ENCODE results near the gene BRSK1.
A peak's percentile ranks its signal among the peaks of the same experiment; 100 is the strongest.

Gene BRSK1

GRCh38 chr19:55250262-55251036 is 33.3 kb upstream of the BRSK1 start:
- Mint-ChIP-seq H3K9me3 (no peaks in the 10 kb centered on the region), H3K36me3 (peaks cover 80% of the 10 kb centered on the region), H3K27ac (peak overlapping the region; percentile 99), H3K4me1 (peaks cover 62% of the 10 kb centered on the region), H3K4me3 (peak overlapping the region; percentile 99)
- DNase-seq (ENCODE audit: low spot score in 2 of 2) = no peak
- no peak for ATAC-seq

- Mint-ChIP-seq H3K4me3 (peak overlapping the region; percentile 99), H3K27ac (peak overlapping the region; percentile 99), H3K9me3 (no peaks in the 10 kb centered on the region), H3K4me1 (peaks cover 73% of the 10 kb centered on the region), H3K36me3 (peaks cover 80% of the 10 kb centered on the region)
- DNase-seq (ENCODE audit: low spot score in 2 of 2) (peak; percentile 27 to 63), ATAC-seq (peak; percentile 62)
Observed at GRCh38 chr19:55251341-55252081, 32.3 kb upstream of the BRSK1 start.

- DNase-seq (ENCODE audit: low spot score in 2 of 2) (no peak), ATAC-seq (no peak)
- H3K36me3 Mint-ChIP-seq = peaks cover 86% of the 10 kb centered on the region
- peak overlapping the region; percentile 99 for H3K4me3 Mint-ChIP-seq
- H3K9me3 Mint-ChIP-seq = no peaks in the 10 kb centered on the region
- H3K27ac Mint-ChIP-seq = peak overlapping the region; percentile 99
- H3K4me1 Mint-ChIP-seq = peaks cover 86% of the 10 kb centered on the region
Observed at GRCh38 chr19:55252760-55253663, 30.8 kb upstream of the BRSK1 start.

- ATAC-seq (peak; percentile 33), DNase-seq (ENCODE audit: low spot score in 2 of 2) (peak; percentile 31 to 80)
- Mint-ChIP-seq H3K4me3 (peak overlapping the region; percentile 99), H3K36me3 (peaks cover 84% of the 10 kb centered on the region), H3K9me3 (no peaks in the 10 kb centered on the region), H3K27ac (peak overlapping the region; percentile 99), H3K4me1 (peaks cover 75% of the 10 kb centered on the region)
Observed at GRCh38 chr19:55253842-55254624, 29.8 kb upstream of the BRSK1 start.

- Mint-ChIP-seq H3K27ac (peak overlapping the region; percentile 99), H3K9me3 (no peaks in the 10 kb centered on the region), H3K4me3 (peak overlapping the region; percentile 99), H3K36me3 (peaks cover 84% of the 10 kb centered on the region), H3K4me1 (peaks cover 75% of the 10 kb centered on the region)
- ATAC-seq (no peak), DNase-seq (ENCODE audit: low spot score in 2 of 2) (no peak)
Observed at GRCh38 chr19:55254625-55254977, 29.2 kb upstream of the BRSK1 start.

GRCh38 chr19:55255618-55256423 is 28.0 kb upstream of the BRSK1 start:
- H3K36me3 Mint-ChIP-seq = peaks cover 74% of the 10 kb centered on the region
- H3K4me3 Mint-ChIP-seq = peak overlapping the region; percentile 99
- H3K9me3 Mint-ChIP-seq = no peaks in the 10 kb centered on the region
- H3K4me1 Mint-ChIP-seq = peaks cover 79% of the 10 kb centered on the region
- peak overlapping the region; percentile 99 for H3K27ac Mint-ChIP-seq
- ATAC-seq (peak; percentile 47), DNase-seq (ENCODE audit: low spot score in 2 of 2) (peak; percentile 32 to 71)

GRCh38 chr19:55256562-55257460 is 27.0 kb upstream of the BRSK1 start:
- H3K4me1 Mint-ChIP-seq = peaks cover 69% of the 10 kb centered on the region
- H3K4me3 Mint-ChIP-seq = peak overlapping the region; percentile 99
- ATAC-seq = no peak
- DNase-seq (ENCODE audit: low spot score in 2 of 2) = no peak
- H3K27ac Mint-ChIP-seq = peak overlapping the region; percentile 99
- H3K36me3 Mint-ChIP-seq = peaks cover 64% of the 10 kb centered on the region
- H3K9me3 Mint-ChIP-seq = no peaks in the 10 kb centered on the region

GRCh38 chr19:55257461-55258420 is 26.1 kb upstream of the BRSK1 start:
- peak overlapping the region; percentile 99 for H3K27ac Mint-ChIP-seq
- H3K36me3 Mint-ChIP-seq = peaks cover 55% of the 10 kb centered on the region
- H3K4me3 Mint-ChIP-seq = peak overlapping the region; percentile 99
- peak in 1 of 2 donors; percentile 68 for DNase-seq (ENCODE audit: low spot score in 2 of 2)
- ATAC-seq = no peak
- H3K9me3 Mint-ChIP-seq = no peaks in the 10 kb centered on the region
- H3K4me1 Mint-ChIP-seq = peaks cover 63% of the 10 kb centered on the region

- peak overlapping the region; percentile 99 for H3K27ac Mint-ChIP-seq
Observed at GRCh38 chr19:55258476-55258827, 25.3 kb upstream of the BRSK1 start.

GRCh38 chr19:55258828-55259539 is 24.8 kb upstream of the BRSK1 start, which contains the start of gene PPP6R1:
Gene PPP6R1 (minus strand): TSS chr19:55259017. CDS start chr19:55247103, 11,914 bp downstream.
- peak within 1 kb of the TSS; percentile 99 for H3K4me3 Mint-ChIP-seq
- ATAC-seq = peak; percentile 83
- peaks cover 50% of the 10 kb centered on the region for H3K4me1 Mint-ChIP-seq
- H3K36me3 Mint-ChIP-seq = peaks cover 43% of the 10 kb centered on the region
- H3K27ac Mint-ChIP-seq = peak within 1 kb of the TSS; percentile 99
- peak; percentile 95 to 99 for DNase-seq (ENCODE audit: low spot score in 2 of 2)
- no peaks in the 10 kb centered on the region for H3K9me3 Mint-ChIP-seq

More at GRCh38 chr19:55258476-55258827, 25.3 kb upstream of the BRSK1 start:
- ATAC-seq (peak; percentile 22), DNase-seq (ENCODE audit: low spot score in 2 of 2) (no peak)
- peak overlapping the region; percentile 99 for H3K4me3 Mint-ChIP-seq
- H3K36me3 Mint-ChIP-seq = peaks cover 48% of the 10 kb centered on the region
- H3K9me3 Mint-ChIP-seq = no peaks in the 10 kb centered on the region
- peaks cover 56% of the 10 kb centered on the region for H3K4me1 Mint-ChIP-seq

GRCh38 chr19:55259540-55260210 is 24.1 kb upstream of the BRSK1 start:
- peaks cover 44% of the 10 kb centered on the region for H3K4me1 Mint-ChIP-seq
- no peak for ATAC-seq
- peaks cover 43% of the 10 kb centered on the region for H3K36me3 Mint-ChIP-seq
- H3K4me3 Mint-ChIP-seq = peak overlapping the region; percentile 99
- H3K9me3 Mint-ChIP-seq = no peaks in the 10 kb centered on the region
- no peak for DNase-seq (ENCODE audit: low spot score in 2 of 2)
- peak overlapping the region; percentile 99 for H3K27ac Mint-ChIP-seq

Data from stimulated activated effector memory CD8-positive, alpha-beta T cell treated with anti-CD3 and anti-CD28 coated beads, Interleukin-12 subunit alpha, Interleukin-12 subunit beta, amount 100 ng/mL, for 72 hours (primary cell).